Testis (tissue), 2 donors: ENCODE measurements around the gene TMEM256.

Source experiments
- POLR2A ChIP-seq: fragments of 450-650 bp; IDR thresholded peaks from one replicate; pipeline ENCODE4 v1.6.1; 2017; ENCODE audit warnings: antibody characterized with exemption, mild to moderate bottlenecking, moderate library complexity
- TF ChIP-seq, protein P1 (sequence below), 3 experiments: fragments of 450-650 bp in 2 of 3; fragments of 200-600 bp in 1 of 3; sonication (generic) in 1 of 3; IDR thresholded peaks; one replicate each; pipeline ENCODE4 v1.5.1; 2016 to 2019; ENCODE audit warnings: antibody characterized with exemption in 3 of 3, mild to moderate bottlenecking in 2 of 3, moderate library complexity in 1 of 3

GRCh38 chr17:7440113-7440833 lies 36.4 kb upstream of the TMEM256 start:
- TF ChIP-seq, protein P1, sequence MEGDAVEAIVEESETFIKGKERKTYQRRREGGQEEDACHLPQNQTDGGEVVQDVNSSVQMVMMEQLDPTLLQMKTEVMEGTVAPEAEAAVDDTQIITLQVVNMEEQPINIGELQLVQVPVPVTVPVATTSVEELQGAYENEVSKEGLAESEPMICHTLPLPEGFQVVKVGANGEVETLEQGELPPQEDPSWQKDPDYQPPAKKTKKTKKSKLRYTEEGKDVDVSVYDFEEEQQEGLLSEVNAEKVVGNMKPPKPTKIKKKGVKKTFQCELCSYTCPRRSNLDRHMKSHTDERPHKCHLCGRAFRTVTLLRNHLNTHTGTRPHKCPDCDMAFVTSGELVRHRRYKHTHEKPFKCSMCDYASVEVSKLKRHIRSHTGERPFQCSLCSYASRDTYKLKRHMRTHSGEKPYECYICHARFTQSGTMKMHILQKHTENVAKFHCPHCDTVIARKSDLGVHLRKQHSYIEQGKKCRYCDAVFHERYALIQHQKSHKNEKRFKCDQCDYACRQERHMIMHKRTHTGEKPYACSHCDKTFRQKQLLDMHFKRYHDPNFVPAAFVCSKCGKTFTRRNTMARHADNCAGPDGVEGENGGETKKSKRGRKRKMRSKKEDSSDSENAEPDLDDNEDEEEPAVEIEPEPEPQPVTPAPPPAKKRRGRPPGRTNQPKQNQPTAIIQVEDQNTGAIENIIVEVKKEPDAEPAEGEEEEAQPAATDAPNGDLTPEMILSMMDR (IDR thresholded peaks at IDR 0.05), result no peak
- TF ChIP-seq POLR2A, result no peak
